GM18511 (cell line): ENCODE data around the gene ABCA7.
"Not testable (repeated sequence)": the region's sequence is repeated elsewhere in the genome, so short reads cannot be mapped to it uniquely, and the experiment has no call there.

Experiments used
- ATAC-seq: cut with Tn5 transposase; IDR thresholded peaks from one replicate; pipeline ENCODE4 v1.9.1; 2021; ENCODE audit warnings: mild to moderate bottlenecking, moderate library complexity; ENCODE audit not compliant: unreplicated experiment

Gene ABCA7

DNA sequence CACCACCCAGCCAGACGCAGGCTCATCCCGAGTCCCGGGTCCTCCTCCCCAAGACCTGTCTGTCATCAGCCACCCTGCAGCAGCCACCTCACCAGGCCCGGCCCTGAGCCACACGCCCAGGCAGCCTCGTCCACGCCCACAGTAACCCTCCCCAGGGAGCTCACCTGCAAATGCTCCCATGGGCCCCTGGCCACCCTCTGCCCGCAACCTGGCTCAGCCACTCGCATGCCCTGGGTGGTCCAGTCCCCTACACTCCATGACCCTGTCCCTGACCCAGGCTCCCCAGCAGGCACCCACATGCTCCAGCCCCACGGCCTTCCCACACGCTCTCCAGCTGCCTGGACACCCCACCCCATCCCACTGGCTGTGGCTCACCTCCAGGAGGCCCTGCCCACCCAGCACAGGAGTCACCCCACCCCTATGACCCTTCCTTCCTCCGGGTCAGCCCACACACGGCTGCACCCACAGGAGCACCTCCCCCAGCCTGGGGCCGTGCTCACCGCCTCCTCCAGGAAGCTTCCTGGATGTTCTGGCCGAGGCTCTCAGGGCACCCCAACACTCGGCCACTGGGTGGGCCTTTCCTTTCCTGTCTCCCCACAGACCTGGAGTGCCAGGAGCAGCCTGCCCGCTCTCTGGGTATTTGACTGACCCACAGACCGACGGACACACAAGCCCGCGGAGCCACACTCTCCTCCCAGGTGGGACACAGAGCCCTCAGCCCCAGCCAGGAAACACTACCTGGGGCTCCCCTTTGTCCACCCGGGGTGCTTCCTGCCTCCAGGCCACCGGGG is 22.6 kb upstream of the ABCA7 start:
- no peak for ATAC-seq

DNA sequence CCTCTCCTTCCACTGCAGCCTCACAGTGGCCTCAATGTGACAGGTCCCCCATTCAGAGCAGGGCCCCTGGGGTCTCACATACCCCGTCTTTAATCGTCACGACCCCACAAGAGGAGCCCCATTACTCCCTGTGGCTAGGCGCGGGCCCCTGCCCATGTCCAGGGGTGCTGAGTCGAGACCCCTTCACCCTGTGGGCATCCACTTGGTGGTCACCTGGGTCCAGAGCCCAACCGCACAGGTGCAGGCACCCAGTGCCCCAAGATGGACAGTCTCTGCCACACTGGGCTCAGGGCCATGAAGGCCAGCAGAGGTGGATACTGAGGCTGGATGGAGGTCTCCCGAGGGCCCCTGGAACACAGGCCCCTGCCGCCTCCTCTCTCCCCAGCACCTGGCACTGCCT is 22.0 kb upstream of the ABCA7 start:
- ATAC-seq = no peak

GRCh38 chr19:1018393-1018792 is 21.5 kb upstream of the ABCA7 start:
- ATAC-seq = no peak

DNA sequence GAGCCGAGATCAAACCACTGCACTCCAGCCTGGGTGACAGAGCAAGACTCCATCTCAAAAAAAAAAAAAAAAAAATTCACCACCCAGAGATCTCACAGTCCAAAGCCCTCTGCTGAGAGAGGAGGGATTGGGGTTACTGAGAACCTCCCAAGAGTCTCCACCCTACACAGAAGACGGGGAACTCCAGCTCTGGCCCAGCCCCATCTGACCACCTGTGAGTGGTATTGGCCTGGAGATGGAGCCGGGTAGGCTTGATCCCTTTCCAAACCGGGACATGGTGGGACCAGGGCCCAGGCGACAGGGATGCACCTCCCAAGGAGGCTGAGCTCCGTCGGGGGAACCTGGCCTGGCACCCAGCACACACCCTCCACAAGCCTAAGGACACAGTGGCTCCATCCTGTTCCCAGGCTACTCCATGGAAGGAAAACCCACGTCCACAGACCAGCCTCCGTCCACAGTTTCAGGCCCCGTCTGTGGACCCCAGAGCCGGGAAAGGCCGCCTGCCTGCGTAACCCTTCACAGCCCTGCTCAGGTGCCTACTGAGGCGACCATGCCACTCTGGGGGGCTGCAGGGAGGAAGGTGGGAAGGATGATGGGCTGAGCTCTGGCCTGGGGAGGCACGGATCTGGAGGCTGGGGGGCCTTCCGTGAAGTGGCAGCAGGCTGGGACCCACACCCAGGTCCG is 20.8 kb upstream of the ABCA7 start:
- ATAC-seq = no peak

GRCh38 chr19:1019616-1019961 is 20.3 kb upstream of the ABCA7 start:
- no peak for ATAC-seq

- ATAC-seq = no peak
Observed at GRCh38 chr19:1019980-1020867, 19.7 kb upstream of the ABCA7 start.

DNA sequence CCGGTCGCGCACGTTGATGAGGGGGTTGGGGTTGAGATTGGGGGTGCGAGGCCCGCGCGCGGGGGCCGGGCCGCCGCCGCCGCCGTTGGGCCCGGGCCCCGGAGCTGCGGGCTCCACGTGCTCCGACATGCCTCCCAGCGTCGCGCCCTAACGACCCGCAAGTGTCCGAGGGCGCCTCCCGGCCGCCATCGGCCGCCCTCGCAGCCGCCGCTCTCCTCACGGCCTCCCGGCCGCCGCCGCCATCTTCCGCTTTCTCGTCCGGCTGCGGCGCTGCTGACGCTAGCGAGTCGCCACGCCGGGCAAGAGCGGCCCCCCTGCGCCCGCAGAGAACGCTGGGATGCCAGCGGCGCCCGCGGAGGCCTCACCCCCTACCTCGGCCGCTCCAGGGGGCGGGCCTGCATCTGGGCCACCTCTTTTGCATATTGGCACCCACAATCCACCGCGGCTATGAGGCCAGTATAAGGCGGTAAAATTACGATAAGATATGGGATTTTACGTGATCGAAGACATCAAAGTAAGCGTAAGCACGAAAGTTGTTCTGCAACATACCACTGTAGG is 19.0 kb upstream of the ABCA7 start, which contains the start of gene TMEM259:
Gene TMEM259, minus strand, starts transcription at position 256 of the 558 bp plus-strand sequence. Its CDS starts 127 bp downstream, at position 129.
- ATAC-seq = peak; percentile 79

DNA sequence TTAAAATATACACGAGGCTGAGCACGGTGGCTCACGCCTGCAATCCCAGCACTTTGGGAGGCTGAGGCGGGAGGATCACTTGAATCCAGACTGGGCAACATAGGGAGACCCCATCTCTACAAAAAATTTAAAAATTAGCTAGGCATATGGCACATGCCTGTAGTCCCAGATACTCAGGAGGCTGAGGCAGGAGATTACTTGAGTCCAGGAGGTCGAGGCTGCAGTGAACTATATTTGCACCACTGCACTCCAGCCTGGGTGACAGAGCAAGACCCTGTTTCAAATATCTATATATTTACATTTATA is 16.1 kb upstream of the ABCA7 start:
- ATAC-seq = not testable (repeated sequence)

DNA sequence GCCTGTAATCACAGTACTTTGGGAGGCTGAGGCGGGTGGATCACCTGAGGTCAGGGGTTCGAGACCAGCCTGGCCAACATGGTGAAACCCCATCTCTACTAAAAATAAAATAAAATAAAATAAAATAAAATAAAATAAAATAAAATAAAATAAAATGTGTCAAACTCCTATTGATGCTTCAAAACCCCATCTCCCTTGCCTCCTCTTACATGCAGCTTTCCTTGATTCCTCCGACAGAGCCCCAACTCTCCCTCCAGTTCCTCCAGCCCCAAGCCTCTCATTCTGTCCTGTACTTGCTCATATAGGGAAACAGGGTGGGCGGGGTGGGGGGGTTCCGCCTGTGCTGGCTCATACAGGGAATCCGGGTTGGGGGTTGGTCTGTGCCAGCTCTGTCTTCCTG is 14.8 kb upstream of the ABCA7 start:
- not testable (repeated sequence) for ATAC-seq

DNA sequence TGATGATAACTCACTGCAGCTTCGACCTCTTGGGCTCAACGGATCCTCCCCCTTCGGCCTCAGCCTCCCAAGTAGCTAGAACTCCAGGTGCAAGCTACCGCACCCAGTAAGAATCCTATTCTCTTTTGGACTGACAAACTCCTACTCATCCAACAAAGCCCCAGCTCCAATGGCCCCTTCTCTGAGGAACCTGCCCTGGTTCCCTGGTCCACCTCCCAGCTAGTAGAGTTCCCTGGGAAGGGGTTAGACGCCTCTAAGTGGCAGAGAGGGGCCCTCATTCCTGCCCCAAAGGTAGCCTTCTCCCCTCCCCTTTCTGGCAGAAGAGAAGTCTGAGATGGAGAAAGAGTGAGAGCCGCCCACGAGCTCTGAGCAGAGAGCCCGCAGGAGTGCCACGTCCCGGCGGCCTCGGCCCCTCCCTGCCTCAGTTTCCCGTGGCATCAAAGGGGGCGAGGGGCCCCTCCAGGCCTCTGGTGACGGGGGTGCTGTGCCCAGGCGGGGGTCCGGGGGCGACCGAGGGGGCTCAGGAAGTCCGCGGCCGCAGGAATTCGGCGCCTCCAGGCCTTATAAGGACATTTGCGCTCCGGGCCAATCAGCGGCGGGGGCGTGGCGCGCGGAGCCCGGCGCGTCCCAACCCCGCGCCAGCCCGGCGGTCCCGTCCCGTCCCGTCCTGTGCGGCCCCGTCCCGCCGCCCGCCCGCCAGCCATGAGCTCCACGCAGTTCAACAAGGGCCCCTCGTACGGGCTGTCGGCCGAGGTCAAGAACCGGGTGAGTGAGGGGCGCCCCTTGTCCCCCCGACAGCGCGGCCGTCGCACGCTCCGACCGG is 13.7 kb upstream of the ABCA7 start, which contains the start of gene CNN2:
Gene CNN2, plus strand, starts transcription at position 649 of the 823 bp plus-strand sequence. Its CDS starts 54 bp downstream, at position 703.
- ATAC-seq = peak; percentile 51

DNA sequence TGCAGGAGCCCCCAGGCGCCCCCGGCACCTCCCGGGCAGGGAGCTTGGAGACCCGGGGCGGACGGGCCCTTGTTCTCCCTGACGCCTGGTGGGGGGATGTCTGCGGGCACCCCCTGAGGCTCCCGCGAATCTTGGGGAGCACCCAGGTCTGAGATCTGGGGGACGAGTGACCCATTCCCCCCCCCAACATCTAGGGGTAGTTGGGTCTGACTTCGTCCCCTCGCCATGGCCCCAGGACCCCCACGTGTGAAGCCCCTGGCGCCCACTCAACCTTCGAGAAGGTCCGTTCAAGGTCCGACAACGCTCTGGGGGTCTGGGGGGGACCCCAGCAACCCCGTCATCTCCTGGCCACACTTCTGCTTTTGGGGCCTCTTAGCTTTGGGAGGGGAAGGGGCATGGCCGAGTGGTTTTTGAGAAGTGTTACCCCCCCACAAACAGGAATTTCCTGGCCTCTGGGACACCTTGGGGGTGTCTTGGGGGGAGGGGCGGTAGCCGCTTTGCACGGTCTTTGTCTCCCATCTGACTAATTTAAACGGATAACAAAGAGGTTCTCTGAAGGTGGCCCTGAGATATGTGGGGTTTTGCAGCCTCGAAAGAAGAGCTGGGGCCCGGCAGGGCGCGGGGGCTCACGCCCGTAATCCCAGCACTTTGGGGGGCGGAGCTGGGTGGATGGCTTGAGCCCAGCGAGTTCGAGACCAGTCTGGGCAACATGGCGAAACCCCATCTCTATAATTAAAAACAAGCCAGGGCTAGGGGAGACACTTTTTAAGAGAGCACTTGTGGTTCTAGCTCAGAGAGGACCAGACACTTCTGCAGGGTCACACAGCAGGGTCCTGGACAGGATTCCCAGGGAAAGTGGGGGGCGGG is 12.9 kb upstream of the ABCA7 start:
- peak; percentile 23 for ATAC-seq

GRCh38 chr19:1027650-1028061 is 12.3 kb upstream of the ABCA7 start:
- peak; percentile 26 for ATAC-seq

- peak; percentile 48 for ATAC-seq
Observed at GRCh38 chr19:1028062-1028926, 11.6 kb upstream of the ABCA7 start.

DNA sequence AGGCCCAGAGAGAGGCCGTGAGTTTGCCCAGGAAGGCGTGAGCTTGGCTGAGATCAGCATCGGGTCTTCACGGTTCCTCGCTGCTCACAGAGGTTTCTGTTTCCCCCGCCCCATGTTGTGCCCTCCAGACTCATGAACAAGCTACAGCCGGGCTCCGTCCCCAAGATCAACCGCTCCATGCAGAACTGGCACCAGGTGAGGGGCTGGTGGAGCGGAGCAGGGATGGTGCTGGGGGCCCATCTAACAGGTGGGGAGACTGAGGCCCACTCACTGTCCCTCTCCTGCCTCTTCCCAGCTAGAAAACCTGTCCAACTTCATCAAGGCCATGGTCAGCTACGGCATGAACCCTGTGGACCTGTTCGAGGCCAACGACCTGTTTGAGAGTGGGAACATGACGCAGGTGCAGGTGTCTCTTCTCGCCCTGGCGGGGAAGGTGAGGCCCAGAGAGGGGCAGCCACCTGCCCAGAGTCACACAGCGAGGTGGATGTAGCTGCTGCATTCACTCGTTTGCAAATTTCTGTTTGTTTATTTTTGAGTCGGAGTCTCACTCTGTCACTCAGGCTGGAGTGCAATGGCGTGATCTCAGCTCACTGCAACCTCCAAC is 7.5 kb upstream of the ABCA7 start:
- no peak for ATAC-seq

GRCh38 chr19:1035998-1036621 is 3.8 kb upstream of the ABCA7 start:
- ATAC-seq = no peak

DNA sequence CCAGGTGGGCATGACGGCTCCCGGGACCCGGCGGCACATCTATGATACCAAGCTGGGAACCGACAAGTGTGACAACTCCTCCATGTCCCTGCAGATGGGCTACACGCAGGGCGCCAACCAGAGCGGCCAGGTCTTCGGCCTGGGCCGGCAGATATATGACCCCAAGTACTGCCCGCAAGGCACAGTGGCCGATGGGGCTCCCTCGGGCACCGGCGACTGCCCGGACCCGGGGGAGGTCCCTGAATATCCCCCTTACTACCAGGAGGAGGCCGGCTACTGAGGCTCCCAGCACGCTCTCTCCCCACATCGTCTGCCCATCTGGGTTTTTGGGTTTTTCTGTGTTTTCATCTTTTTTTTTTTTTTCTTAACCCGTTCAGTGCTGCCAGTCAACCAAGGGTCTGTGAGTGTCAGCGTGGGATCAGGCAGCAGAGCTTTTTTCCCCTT is 2.3 kb upstream of the ABCA7 start:
- no peak for ATAC-seq

DNA sequence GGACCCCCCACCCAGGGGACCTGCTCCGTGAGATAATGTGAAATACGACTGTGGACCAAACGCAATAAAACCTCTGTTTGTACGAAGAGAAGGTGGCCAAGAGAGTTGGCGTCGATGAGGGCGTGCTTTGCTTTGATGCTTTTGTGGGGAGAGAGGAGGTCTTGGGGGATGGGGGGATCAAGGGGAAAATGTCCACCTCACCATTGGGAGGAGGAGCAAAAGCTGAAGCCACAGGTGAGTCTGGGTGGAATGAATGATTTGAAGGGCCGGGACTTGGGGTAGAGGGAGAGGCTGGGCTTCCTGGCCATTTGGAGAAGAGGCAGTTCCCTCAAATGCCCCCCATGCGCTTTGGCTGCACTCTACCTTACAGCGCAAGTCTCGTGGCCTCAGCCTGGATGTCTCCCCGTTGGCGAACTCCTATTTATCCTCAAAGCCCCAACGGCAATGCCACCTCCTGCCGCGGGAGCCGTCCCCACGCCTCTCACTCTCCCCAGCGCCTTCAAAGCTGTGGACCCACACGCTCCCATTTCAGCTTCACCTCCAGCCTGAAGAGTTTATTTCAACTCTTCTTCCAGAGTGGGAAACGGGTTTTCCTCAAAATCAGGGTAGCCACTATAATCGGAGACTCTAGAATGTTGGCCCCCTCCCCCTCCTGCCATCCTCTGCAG is 795 bp upstream of the ABCA7 start:
- no peak for ATAC-seq
